HG03066 (cell line): ENCODE results near the gene SHC3.

ENCODE experiments used
- ATAC-seq: cut with Tn5 transposase; IDR thresholded peaks from one replicate; pipeline ENCODE4 v1.9.1; 2021; ENCODE audit warnings: low read depth; ENCODE audit not compliant: unreplicated experiment

SHC3 gene

GRCh38 chr9:88971131-88971960 lies 207.3 kb downstream of the SHC3 start:
- no peak for ATAC-seq

- no peak for ATAC-seq
Measured at GRCh38 chr9:88969646-88970373, 208.8 kb downstream of the SHC3 start.

- no peak for ATAC-seq
Measured at GRCh38 chr9:88968799-88969198, 209.8 kb downstream of the SHC3 start.

- no peak for ATAC-seq
Measured at GRCh38 chr9:88966894-88967676, 211.5 kb downstream of the SHC3 start.

GRCh38 chr9:88965473-88965872 lies 213.1 kb downstream of the SHC3 start:
- no peak for ATAC-seq

GRCh38 chr9:88960632-88961031 lies 218.0 kb downstream of the SHC3 start:
- no peak for ATAC-seq

- ATAC-seq = no peak
Measured at GRCh38 chr9:88959727-88960469, 218.7 kb downstream of the SHC3 start.

- ATAC-seq = no peak
Measured at GRCh38 chr9:88957526-88957925, 221.1 kb downstream of the SHC3 start.
